GM19023 (cell line): ENCODE results near the gene AIFM2.
"Not testable (repeated sequence)": the region's sequence is repeated elsewhere in the genome, so short reads cannot be mapped to it uniquely, and the experiment has no call there.

Source experiments
- ATAC-seq: cut with Tn5 transposase; IDR thresholded peaks from one replicate; pipeline ENCODE4 v1.9.1; 2021; ENCODE audit warnings: mild to moderate bottlenecking, moderate library complexity; ENCODE audit not compliant: unreplicated experiment

Gene AIFM2

DNA sequence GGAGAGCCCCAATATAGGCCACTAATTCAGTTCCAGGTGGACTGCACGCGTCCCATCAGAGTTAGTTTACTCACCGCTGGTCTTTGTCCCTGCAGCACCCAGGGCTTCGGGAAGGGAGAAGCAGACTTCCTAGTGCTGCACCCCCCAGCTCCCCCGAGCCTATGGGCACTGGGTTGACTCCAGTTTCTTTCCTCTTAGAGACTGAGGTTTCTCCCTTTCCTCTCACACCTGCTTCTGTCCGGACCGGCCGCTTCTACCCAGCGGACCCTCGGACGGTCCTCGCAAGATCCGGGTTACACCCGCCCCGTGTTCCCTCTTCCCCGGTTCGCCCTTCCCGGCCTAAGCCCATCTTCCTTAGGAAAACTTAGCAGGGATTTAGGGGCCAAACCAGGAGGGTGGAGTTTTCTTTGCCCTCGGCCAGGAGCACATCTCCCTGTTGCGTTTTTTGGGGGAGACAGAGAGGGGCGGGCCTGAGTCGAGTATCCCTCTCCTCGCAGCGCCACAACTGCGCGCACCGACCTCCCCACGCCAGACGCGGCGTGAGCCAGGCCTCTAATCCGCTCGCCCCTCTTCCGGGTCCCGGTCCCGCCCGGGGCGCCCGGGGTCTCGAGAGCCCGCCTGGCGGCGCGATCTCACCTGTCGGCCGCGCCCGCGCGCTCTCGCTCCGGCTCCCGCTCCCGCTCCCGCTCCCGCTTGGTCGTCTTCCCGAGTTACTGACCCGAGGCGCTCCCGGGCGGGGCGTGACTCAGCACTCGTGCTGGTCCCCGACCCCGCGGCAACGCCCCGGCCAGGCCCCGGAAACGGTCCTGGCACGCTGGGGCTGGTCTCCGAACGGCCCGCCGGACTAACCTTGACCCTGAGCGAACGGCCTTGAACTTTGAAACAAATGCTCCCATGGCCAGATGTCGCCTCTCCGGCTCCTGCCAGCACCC is at the start of gene AIFM2:
AIFM2 (minus strand) TSS at position 728 of the 932 bp plus-strand sequence. CDS start 8,741 bp downstream, outside the sequence.
- ATAC-seq: peak; percentile 84

DNA sequence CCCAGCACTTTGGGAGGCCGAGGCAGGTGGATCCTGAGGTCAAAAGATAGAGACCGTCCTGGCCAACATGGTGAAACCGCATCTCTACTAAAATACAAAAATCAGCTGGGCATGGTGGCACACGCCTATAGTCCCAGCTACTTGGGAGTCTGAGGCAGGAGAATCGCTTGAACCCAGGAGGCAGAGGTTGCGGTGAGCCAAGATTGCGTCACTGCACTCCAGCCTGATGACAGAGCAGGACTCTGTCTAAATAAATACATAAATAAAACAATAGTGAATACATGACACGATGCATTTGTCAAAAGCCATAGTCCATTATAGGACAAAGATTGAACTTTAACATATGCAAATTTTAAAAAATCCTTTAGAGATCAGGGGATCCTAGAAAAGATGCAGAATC is 46.6 kb upstream of the AIFM2 start:
- not testable (repeated sequence) for ATAC-seq

DNA sequence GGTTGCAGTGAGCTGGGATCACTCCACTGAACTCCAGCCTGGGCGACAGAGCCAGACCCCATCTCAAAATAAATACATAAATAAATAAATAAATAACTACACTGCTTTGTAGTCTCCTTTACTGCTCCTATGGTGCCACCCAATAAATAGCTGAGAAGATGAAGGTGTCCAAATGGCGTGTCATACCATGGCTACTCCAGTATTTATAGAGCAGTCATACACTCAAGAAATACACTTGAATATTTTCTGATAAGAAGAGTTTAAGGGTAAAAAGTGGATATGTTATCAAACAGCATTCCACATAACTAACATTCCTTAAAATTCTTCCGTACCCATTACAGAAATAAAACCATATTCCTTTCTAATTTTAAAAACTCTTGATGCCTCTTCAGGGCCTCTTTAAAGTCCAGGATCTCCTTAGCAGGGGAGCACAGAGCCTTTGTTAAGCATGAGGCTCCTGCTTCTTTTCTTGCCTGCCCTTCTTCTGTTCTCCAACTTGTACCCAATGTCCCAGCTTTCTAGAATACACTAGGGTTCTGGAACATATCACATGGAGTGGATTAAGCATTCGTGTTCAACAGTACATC is 45.6 kb upstream of the AIFM2 start:
- no peak for ATAC-seq

DNA sequence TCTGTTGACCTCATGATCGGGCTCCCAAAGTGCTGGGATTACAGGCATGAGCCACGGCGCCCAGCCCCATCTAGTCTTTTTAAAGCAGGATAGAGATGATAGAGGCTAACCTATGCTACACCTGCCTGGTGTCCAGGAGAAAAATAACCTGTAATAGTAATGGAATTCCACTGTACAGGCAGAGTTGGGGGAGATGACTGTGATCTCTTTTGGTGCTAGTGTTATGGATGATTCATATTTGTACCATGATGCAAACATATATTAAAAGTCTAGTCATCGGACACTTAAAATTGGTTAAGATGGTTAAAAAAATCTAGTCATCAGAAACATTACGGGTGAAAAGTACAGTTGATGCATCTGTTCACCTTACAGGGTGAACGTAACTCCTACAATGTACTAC is 43.8 kb upstream of the AIFM2 start:
- no peak for ATAC-seq

DNA sequence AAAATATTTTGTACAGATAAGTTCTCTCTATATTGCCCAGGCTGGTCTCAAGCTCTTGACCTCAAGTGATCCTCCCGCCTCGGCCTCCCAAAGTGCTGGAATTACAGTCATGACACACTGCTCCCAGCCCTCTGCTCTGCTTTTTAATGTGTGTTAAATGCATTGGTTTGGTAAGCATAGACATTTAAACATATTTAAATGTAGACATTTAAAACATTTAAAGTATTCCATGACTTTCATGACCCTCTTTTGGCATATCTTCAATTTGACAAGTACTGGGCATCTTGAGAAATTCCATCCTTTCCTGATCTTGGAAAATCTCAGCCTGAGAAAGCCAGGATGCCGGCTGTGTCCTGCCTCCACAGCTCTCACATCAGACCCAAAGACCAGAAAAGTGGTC is 42.9 kb upstream of the AIFM2 start:
- ATAC-seq: no peak

DNA sequence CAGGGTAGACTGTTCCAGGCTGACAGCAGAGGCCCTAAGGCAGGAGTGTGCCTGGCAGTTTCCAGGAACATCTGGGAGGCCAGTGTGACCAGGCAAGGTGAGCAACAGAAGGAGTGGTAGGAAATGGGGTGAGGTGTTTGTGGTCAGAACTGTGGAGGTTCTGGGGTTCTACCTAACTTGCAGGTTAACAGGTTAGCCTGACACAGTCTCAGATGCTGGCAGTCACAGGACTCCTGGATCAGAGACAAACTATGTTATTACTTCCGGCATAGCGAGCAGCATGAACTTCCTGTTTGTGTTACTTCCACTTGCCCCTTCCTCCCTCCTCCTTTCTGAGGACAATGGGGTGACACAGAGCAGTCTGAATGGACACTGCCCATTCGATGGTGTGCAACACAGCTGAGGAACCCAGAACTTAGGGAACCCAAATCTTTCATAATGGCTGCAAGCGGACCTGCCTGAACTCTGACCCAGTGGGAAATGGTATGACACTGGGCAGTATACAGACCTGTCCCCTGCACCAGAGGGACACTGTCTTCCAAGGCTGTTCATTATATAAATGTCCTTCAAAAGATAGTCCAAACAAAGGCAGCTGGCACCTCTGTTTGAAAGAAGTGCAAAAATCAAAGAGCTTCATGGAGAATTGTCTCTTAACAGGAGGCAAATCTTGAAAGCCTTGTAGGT is 41.6 kb upstream of the AIFM2 start:
- ATAC-seq: no peak

DNA sequence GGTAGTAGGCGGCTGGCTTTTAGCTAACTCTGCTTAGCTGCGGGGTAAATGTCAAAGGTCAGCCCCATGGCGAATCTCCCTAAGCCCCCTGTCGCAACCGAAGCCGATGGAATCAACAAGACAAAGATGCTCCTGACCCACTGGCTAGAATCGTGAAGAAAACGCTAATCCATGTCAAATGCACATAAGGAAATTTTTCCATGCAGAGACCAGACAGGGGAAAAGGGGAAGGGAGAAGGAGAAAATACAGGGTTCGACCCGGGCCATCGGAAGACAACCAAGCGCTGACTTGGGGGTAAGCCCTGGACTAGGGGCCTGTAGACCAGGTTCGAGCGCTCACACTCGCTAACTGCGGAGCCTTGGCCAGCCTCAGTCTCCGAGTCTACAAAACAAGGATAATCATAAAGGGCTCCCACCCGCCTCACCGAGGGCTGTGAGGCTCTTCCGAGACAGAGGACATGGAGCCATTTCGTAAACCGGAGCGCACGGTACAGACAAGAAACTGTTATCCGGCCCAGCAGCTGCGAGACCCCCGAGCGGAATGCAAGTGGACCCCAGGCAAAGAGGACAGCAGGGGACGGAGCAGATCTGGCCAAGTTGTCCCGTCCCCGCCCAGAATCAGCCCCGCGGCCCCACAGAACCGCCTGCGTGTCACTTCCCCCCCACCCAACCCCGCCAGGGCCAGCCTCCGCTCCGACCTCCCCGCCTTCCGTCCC is 37.2 kb upstream of the AIFM2 start:
- peak; percentile 12 for ATAC-seq

DNA sequence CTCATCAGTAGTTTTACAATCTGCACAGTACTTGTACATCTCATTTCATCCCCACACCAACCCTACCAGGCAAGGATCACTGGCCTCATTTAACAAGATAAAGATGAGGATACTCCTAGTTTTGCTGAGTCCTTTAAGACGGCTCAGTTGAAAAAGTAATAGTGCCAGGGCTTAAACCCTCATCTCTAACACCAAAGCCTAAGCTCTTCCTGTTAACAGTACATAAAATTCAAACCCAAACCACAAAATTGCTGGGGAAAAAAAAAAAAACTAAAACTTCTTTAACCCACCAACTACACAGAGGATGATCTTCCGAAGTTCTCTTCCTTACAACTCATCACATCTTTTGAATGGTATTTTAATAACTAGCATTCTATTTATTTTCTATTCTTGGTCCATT is 36.4 kb upstream of the AIFM2 start:
- ATAC-seq: no peak

DNA sequence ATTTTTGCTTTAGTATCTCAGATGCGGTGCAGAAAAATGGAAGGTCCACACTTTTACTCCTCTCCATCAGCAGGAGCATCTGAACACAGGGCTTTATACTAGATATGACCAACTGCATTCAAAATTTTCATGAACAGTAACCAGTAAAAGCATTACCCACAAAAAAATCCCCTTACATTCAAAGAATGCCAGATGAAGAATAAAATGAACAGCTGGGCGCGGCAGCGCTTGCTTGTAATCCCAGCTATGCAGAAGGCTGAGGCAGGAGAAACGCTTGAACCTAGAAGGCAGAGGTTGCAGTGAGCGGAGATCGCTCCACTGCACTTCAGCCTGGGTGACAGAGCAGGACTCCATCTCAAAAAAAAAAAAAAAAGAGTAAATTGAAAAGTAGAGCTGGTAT is 34.6 kb upstream of the AIFM2 start:
- no peak for ATAC-seq

DNA sequence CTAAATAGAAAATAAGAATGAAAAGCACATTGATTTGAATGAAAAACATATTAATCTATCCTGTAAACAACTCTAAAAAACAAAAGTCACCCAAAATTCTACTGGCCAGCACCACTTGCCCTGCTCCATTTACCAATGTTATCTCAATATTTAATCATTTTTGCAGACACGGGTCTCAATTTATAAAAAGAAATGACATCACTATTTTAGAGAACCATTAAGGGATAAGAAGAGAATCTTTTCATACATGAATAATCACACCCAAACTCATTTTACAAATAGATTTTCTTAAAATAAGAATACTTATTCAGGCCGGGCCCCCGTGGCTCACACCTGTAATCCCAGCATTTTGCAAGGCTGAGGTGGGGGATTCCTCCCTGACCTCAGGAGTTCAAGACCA is 33.8 kb upstream of the AIFM2 start:
- no peak for ATAC-seq

DNA sequence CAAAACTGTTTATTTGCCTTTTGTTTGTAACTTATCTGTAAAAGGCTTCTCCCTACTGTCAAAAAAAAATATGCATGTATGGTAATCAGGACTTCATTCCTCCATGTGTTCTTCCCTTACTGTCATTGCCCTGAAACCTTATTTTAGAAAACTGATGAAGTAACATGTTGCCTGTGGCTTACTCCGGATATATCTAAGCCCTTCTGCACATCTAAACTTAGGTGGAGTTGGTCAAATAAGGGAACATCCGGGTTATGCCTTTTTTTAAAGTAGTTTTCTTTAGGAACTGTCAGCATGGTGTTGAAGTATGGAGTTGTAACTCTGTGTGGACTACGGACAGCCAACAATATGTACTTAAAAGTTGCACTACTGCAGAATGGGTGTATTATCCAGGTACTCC is 31.5 kb upstream of the AIFM2 start:
- ATAC-seq: no peak

DNA sequence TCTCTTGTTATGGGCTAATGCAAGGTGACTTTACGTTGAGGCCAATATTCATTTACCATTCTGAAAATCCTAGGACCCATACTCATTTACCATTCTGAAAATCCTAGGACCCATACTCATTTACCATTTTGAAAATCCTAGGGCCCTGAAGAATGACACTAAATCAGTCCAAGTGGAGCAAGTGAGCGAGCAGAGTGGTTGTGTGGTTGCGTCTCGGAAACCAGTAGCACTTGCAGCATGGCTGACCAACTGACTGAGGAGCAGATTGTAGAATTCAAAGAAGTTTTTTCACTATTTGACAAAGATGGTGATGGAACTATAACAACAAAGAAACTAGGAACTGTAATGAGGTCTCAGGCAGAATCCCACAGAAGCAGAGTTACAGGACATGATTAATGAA is 30.8 kb upstream of the AIFM2 start:
- no peak for ATAC-seq

DNA sequence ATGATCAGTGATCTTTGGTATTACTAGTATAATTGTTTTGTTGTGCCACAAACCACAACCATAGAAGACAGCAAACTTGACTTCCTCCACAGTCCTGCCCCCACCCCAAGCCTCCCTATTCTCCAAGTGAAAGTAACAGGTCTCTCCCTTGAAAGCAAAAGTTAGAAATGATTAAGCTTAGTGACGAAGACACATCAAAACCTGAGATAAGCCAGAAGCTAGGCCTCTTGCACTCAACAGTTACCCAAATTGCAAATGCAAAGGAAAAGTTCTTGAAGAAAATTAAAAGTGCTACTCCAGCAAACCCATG is 30.2 kb upstream of the AIFM2 start:
- peak; percentile 54 for ATAC-seq

DNA sequence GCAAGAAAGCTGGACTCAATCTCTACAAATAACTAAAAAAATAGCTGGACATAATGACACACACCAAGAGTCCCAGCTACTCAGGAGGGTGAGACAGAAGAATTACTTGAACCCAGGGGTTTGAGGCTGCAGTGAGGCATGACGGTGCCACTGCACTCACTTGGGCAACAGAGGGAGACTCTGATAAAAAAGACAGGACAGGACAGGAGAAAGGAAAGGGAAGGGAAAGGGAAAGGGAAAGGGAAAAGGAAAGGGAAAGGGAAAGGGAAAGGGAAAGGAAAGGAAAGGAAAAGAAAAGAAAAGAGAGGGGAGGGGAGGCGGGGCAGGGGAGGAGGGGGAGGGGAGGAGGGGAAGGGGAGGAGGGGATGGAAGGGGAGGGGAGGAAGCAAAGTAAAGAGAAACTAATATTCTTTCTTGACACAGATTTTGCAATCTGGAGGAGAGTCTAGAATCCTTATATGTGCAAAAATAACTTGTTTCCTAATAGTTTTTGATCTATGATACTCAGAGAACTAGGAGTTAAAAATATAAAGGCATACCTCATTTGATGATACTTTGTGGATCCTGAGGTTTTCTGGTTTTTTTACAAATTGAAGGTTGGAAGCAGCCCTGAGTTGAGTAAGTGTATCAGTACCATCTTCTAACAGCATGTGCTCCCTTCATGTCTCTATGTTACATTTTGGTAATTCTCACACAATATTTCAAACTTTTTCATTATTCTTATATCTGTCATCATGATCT is 29.7 kb upstream of the AIFM2 start:
- no peak for ATAC-seq

DNA sequence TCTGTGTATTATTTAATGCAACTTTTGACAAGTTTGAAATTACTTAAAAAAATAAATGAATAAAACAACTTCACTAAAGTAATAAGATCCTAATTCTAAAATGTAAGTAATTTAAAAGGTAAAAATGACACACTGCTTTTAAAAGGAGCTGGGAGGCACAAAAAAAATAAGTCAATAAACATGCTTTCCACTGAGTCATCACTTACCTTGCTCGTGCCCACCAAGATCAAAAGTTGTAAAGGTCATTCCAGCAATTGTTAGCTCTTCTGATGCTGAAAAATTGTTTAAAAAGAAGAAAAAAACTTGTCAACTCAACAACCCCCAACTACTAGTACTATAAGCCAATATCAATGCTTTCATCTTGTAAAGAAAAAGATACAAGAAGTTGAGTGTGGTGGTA is 28.2 kb upstream of the AIFM2 start:
- no peak for ATAC-seq

DNA sequence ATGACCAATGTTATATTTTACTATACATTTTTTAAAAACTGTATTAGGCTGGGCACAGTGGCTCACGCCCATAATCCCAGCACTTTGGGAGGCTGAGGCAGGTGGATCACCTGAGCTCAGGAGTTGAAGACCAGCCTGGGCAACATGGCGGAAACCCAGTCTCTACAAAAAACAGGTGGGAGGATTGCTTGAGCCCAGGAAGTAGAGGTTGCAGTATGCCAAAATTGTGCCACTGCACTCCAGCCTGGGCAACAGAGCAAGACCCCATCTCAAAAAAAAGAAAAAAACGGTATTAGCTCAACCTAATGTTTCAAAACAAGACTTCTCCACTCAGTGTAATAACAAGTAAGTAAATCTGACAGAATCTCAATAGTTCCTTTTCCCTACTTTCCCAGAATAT is 26.7 kb upstream of the AIFM2 start:
- not testable (repeated sequence) for ATAC-seq

DNA sequence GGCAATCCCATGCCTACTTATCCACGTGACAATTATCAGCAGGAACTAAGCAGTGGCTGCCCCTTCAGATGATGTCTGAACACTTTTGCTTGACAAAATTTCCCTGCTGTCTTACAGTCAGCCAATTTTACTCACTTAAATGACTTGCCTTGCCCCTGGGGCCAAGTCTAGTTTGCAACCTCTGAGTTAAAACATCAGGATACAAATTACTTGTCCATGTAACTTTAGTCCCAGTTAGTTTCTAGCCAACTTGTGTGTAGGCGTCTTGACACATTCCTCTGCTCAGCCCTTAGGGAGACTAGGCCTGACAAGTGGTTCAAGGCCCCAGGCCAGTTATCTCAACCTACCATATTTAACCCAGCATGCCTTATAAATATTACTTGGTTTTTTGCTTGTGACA is 25.5 kb upstream of the AIFM2 start:
- no peak for ATAC-seq

DNA sequence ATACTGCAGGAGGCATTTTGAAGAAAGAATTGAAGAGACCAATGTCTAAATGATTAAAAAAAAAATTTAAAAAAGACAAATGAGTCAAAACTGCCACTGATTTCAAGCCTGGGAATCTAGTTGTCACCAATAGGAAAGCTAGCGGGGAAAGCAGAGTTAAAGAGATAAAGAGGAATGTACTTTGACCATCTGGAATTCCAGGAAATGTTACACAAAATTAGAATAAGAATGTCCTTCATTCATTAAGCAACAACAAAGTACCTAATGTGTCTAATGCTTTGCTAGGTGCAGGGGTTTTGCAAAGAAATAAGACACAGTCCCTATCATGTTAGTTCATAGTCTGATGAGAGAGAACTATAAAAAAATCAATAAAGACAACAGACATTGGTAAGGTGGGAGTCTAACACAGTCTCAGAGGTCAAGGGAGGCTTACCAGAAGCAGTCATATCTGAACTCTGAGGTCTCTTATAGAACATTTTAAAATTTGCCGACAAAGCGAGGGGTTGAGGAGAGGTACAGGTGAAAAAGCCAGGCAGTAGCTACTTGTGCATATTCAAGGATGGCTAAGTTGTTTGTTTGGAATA is 22.7 kb upstream of the AIFM2 start:
- no peak for ATAC-seq

DNA sequence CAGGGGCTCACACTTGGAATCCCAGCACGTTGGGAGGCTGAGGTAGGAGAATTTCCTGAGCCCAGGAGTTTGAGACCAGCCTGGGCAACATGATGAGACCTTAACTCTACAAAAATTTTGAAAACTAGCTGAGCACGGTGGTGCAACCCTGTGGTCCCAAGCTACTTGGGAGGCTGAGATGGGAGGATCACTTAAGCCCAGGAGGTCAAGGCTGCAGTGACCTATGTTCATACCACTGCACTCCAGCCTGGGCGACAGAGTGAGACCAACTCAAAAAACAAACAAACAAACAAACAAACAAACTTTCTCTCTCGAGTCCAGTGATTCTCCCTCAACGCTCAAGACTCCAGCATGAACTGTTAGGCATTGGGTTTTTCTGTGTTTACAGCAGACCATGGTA is 15.9 kb upstream of the AIFM2 start:
- ATAC-seq: no peak

DNA sequence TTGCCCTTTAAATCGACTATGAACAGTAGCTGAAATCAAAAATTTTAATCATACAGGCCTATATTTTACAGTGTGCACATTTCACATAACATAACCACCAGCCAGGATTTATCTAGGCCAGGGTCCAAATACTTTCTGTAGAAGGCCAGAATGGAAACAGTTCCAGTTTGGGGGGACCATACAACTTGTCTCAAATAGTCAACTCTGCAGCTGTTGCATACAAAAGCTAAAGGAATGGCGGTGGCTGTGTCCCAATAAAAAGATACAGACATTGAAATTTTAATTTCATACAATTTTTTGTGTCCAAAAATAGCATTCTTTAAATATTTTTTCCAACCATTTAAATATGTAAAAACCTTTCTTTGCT is 14.6 kb upstream of the AIFM2 start:
- no peak for ATAC-seq
